Stimulated activated CD8-positive, alpha-beta memory T cell treated with anti-CD3 and anti-CD28 coated beads, Interleukin-15, amount 100 ng/mL, for 48 hours (primary cell): ENCODE results near the gene RWDD2A.

ENCODE experiments used
- DNase-seq, 2 donors: peaks; one replicate each; pipeline ENCODE4 v3.0.0-alpha.2; 2020; ENCODE audit warnings: low read depth in 2 of 2

The RWDD2A gene

GRCh38 chr6:83198486-83199172 is 5.5 kb downstream of the RWDD2A start:
- DNase-seq = no peak

GRCh38 chr6:83199173-83199862 is 6.2 kb downstream of the RWDD2A start:
- no peak for DNase-seq

GRCh38 chr6:83199863-83200225 is 6.7 kb downstream of the RWDD2A start:
- no peak for DNase-seq

GRCh38 chr6:83202031-83202430 is 8.9 kb downstream of the RWDD2A start:
- no peak for DNase-seq

- DNase-seq = peak in 1 of 2 donors; percentile 18
These were observed 22.2 kb downstream of the RWDD2A start for GRCh38 chr6:83215131-83216047.

- no peak for DNase-seq
These were observed 23.6 kb downstream of the RWDD2A start for GRCh38 chr6:83216806-83217205.

GRCh38 chr6:83218646-83219045 is 25.5 kb downstream of the RWDD2A start:
- DNase-seq = no peak

GRCh38 chr6:83220121-83220520 is 27.0 kb downstream of the RWDD2A start:
- DNase-seq = no peak

- DNase-seq = no peak
These were observed 28.1 kb downstream of the RWDD2A start for GRCh38 chr6:83221276-83221675.

GRCh38 chr6:83221889-83222479 is 28.8 kb downstream of the RWDD2A start:
- no peak for DNase-seq

GRCh38 chr6:83226517-83226916 is 33.4 kb downstream of the RWDD2A start:
- DNase-seq = no peak

GRCh38 chr6:83231146-83231545 is 38.0 kb downstream of the RWDD2A start:
- no peak for DNase-seq

- DNase-seq = no peak
These were observed 54.3 kb downstream of the RWDD2A start for GRCh38 chr6:83247471-83247870.
